Breast epithelium (tissue), 3 donors: ENCODE data around the gene CBLC.

Experiments used
- POLR2A ChIP-seq: fragments of 450-650 bp; IDR thresholded peaks from one replicate; pipeline ENCODE4 v1.6.1; 2016; ENCODE audit warnings: antibody characterized with exemption, mild to moderate bottlenecking, moderate library complexity
- POLR2AphosphoS5 ChIP-seq, 3 donors: sonication (generic); formaldehyde crosslinking; IDR thresholded peaks; one replicate each; pipeline ENCODE4 v1.6.1; 2017; ENCODE audit warnings: antibody characterized with exemption in 3 of 3
- TF ChIP-seq, protein P1 (sequence below), 3 donors: fragments of 450-650 bp; IDR thresholded peaks; one replicate each; pipeline ENCODE4 v1.5.1; 2016 to 2017; ENCODE audit warnings: antibody characterized with exemption in 3 of 3, mild to moderate bottlenecking in 3 of 3, moderate library complexity in 3 of 3

DNA sequence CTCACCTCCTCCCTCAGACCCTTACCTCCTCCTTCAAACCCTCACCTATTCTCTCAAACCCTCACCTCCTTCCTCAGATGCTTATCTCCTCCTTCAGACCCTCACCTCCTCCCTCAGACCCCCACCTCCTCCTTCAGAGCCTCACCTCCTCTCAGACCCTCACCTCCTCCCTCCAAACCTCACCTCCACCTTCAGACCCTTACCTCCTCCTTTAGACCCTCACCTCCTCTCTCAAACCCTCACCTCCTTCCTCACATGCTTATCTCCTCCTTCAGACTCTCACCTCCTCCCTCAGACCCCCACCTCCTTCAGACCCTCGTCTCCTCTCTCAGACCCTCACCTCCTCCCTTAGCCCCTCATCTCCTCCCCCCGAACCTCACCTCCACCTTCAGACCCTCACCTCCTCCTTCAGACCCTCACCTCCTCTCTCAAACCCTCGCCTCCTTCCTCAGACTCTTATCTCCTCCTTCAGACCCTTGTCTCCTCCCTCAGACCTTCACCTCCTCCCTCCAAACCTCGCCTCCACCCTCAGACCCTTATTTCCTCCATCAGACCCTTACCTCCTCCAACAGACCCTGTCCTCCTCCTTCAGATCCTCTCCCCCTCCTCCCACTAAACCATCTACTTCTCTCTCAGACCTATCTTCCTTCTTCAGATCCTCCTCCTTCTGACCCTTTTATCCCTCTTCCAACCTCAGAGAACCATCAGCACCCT, 31.6 kb upstream of the CBLC start:
- TF ChIP-seq POLR2A (no peak), POLR2AphosphoS5 (IDR thresholded peaks at IDR 0.05) (no peak)
- TF ChIP-seq, protein P1, sequence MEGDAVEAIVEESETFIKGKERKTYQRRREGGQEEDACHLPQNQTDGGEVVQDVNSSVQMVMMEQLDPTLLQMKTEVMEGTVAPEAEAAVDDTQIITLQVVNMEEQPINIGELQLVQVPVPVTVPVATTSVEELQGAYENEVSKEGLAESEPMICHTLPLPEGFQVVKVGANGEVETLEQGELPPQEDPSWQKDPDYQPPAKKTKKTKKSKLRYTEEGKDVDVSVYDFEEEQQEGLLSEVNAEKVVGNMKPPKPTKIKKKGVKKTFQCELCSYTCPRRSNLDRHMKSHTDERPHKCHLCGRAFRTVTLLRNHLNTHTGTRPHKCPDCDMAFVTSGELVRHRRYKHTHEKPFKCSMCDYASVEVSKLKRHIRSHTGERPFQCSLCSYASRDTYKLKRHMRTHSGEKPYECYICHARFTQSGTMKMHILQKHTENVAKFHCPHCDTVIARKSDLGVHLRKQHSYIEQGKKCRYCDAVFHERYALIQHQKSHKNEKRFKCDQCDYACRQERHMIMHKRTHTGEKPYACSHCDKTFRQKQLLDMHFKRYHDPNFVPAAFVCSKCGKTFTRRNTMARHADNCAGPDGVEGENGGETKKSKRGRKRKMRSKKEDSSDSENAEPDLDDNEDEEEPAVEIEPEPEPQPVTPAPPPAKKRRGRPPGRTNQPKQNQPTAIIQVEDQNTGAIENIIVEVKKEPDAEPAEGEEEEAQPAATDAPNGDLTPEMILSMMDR (IDR thresholded peaks at IDR 0.05), result no peak
